WTC11 (cell line): ENCODE data around the gene COIL. TPM values are rescaled to one million over a fixed set of nuclear protein-coding genes. Genes with fewer than 3 reads are reported as not detected.

Experiments used
- ATAC-seq: fragments of 200-7000 bp; cut with Tn5 transposase; 2 replicates; pipeline ENCODE4 v1.10.0; 2021; ENCODE audit warnings: mild to moderate bottlenecking, moderate library complexity
- CTCF ChIA-PET: fragments of 300-600 bp; sonication (Branson Sonifier 250); formaldehyde crosslinking; loops from one replicate; lab custom pipeline; 2021; ENCODE audit warnings: antibody characterized with exemption; lab: Charles Lee
- POLR2A ChIA-PET: fragments of 350-600 bp; sonication (Branson Sonifier 250); formaldehyde crosslinking; loops from one replicate; lab custom pipeline; 2021; ENCODE audit warnings: antibody characterized with exemption; lab: Charles Lee
- DNase-seq: peaks from one replicate; pipeline ENCODE4 v3.0.0; 2021; ENCODE audit warnings: low spot score
- H3K27ac Mint-ChIP-seq: 2 replicates; pipeline ENCODE4 v1.8.0; 2021; ENCODE audit warnings: mixed read lengths
- H3K27me3 Mint-ChIP-seq: 2 replicates; pipeline ENCODE4 v1.8.0; 2021; ENCODE audit warnings: low read depth, mild to moderate bottlenecking, moderate library complexity, mixed read lengths
- H3K36me3 Mint-ChIP-seq: 2 replicates; pipeline ENCODE4 v1.8.0; 2021; ENCODE audit warnings: mixed read lengths
- H3K4me1 Mint-ChIP-seq: 2 replicates; pipeline ENCODE4 v1.8.0; 2022; ENCODE audit warnings: mixed read lengths
- H3K4me3 Mint-ChIP-seq: 2 replicates; pipeline ENCODE4 v1.8.0; 2021; ENCODE audit warnings: mild to moderate bottlenecking, moderate library complexity, mixed read lengths
- H3K9me3 Mint-ChIP-seq: 2 replicates; pipeline ENCODE4 v1.8.0; 2021; ENCODE audit warnings: mixed read lengths
- FOXJ3 ChIP-seq: sonication (generic); formaldehyde crosslinking; IDR thresholded peaks from 2 replicates; pipeline ENCODE4 v1.9.0; 2021; ENCODE audit warnings: missing genetic modification reagents, mild to moderate bottlenecking, borderline replicate concordance
- NFYB ChIP-seq: sonication (generic); formaldehyde crosslinking; conservative IDR thresholded peaks from 2 replicates; pipeline ENCODE4 v1.8.0; 2022; ENCODE audit warnings: low read depth, missing genetic modification reagents
- OVOL2 ChIP-seq: fragments of 250-450 bp; sonication (Bioruptor Pico); IDR thresholded peaks from 2 replicates; pipeline ENCODE4 v1.9.0; 2021; ENCODE audit warnings: mild to moderate bottlenecking, borderline replicate concordance
- PRRX2 ChIP-seq: fragments of 250-450 bp; sonication (Bioruptor Pico); IDR thresholded peaks from 2 replicates; pipeline ENCODE4 v1.8.0; 2021; ENCODE audit warnings: mild to moderate bottlenecking
- RORB ChIP-seq: fragments of 250-450 bp; sonication (Bioruptor Pico); IDR thresholded peaks from 2 replicates; pipeline ENCODE4 v1.9.0; 2021; ENCODE audit warnings: mild to moderate bottlenecking
- SMAD4 ChIP-seq: sonication (generic); formaldehyde crosslinking; IDR thresholded peaks from 2 replicates; pipeline ENCODE4 v1.8.0; 2022; ENCODE audit warnings: mild to moderate bottlenecking, missing genetic modification reagents
- ZBTB21 ChIP-seq: sonication (generic); formaldehyde crosslinking; IDR thresholded peaks from 2 replicates; pipeline ENCODE4 v1.8.1; 2023; ENCODE audit warnings: mild to moderate bottlenecking, missing genetic modification reagents, borderline replicate concordance
- ZNF138 ChIP-seq: sonication (generic); formaldehyde crosslinking; conservative IDR thresholded peaks from 2 replicates; pipeline ENCODE4 v1.8.1; 2022; ENCODE audit warnings: mild to moderate bottlenecking, moderate library complexity, missing genetic modification reagents
- ZNF317 ChIP-seq: sonication (generic); formaldehyde crosslinking; IDR thresholded peaks from 2 replicates; pipeline ENCODE4 v1.8.1; 2023; ENCODE audit warnings: low read depth, mild to moderate bottlenecking, moderate library complexity, missing genetic modification reagents, borderline replicate concordance
- total RNA-seq: library from RNA; stranded (reverse); gene quantifications from 3 replicates; pipeline ENCODE4 v1.2.3, GENCODE V29; 2021
- TF ChIP-seq, protein P1 (sequence below): sonication (generic); formaldehyde crosslinking; IDR thresholded peaks from 2 replicates; pipeline ENCODE4 v1.8.1; 2022; ENCODE audit warnings: missing genetic modification reagents, borderline replicate concordance
- TF ChIP-seq, protein P2 (sequence below): sonication (generic); formaldehyde crosslinking; IDR thresholded peaks from 2 replicates; pipeline ENCODE4 v1.8.1; 2023; ENCODE audit warnings: mild to moderate bottlenecking, missing genetic modification reagents, moderate library complexity
- TF ChIP-seq, protein P3 (sequence below): sonication (generic); formaldehyde crosslinking; IDR thresholded peaks from 2 replicates; pipeline ENCODE4 v1.8.1; 2022; ENCODE audit warnings: mild to moderate bottlenecking, missing genetic modification reagents, moderate library complexity, borderline replicate concordance
- TF ChIP-seq, protein P4 (sequence below): sonication (generic); formaldehyde crosslinking; IDR thresholded peaks from 2 replicates; pipeline ENCODE4 v1.8.0; 2022; ENCODE audit warnings: missing genetic modification reagents
- TF ChIP-seq, protein P5 (sequence below): fragments of 250-450 bp; sonication (Bioruptor Pico); IDR thresholded peaks from 2 replicates; pipeline ENCODE4 v1.9.0; 2021; ENCODE audit warnings: mild to moderate bottlenecking, borderline replicate concordance
- TF ChIP-seq, protein P6 (sequence below): fragments of 250-450 bp; sonication (Bioruptor Pico); conservative IDR thresholded peaks from 2 replicates; pipeline ENCODE4 v1.9.0; 2021; ENCODE audit warnings: mild to moderate bottlenecking
- TF ChIP-seq, protein P7 (sequence below): sonication (generic); formaldehyde crosslinking; IDR thresholded peaks from 2 replicates; pipeline ENCODE4 v1.8.1; 2023; ENCODE audit warnings: mild to moderate bottlenecking, moderate library complexity, missing genetic modification reagents

Gene COIL
- total RNA-seq, 1 experiment from 2014 or later = 23.5 TPM

DNA sequence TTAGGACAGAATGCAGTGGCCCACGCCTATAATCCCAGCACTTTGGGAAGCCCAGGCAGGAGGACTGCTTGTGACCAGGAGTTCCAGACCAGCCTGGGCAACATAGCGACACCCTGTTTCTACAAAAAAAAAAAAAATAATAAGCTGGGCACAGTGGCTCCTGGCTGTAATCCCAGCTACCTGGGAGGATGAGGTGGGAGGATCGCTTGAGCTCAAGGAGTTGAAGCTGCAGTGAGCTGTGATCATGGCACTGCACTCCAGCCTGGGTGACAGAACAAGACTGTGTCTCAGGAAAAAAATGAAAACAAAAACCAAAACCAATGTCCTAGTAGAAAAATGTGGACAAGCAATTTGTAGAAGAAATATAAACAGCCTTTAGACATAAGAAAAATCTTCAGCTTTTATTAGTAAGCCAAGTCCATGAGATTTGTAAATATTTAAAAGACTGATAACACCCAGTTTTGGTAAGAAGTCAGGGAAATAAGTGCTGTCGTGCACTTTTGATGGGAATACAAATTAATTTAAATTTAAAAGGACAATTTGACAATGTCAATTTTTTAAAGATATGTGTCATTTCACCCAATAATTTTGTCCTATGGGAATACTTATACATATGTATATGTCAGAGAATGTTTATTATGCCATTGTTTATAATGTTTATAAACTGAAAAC, 28.2 kb upstream of the COIL start:
- H3K4me1 Mint-ChIP-seq = no peaks in the 10 kb centered on the region
- H3K4me3 Mint-ChIP-seq = no peak overlapping the region
- H3K36me3 Mint-ChIP-seq = peaks cover 40% of the 10 kb centered on the region
- ATAC-seq = no peak
- H3K27me3 Mint-ChIP-seq = no peaks in the 10 kb centered on the region
- no peaks in the 10 kb centered on the region for H3K9me3 Mint-ChIP-seq
- DNase-seq = no peak
- POLR2A ChIA-PET = no interaction called here
- no peak overlapping the region for H3K27ac Mint-ChIP-seq
- TF ChIP-seq, protein P1, sequence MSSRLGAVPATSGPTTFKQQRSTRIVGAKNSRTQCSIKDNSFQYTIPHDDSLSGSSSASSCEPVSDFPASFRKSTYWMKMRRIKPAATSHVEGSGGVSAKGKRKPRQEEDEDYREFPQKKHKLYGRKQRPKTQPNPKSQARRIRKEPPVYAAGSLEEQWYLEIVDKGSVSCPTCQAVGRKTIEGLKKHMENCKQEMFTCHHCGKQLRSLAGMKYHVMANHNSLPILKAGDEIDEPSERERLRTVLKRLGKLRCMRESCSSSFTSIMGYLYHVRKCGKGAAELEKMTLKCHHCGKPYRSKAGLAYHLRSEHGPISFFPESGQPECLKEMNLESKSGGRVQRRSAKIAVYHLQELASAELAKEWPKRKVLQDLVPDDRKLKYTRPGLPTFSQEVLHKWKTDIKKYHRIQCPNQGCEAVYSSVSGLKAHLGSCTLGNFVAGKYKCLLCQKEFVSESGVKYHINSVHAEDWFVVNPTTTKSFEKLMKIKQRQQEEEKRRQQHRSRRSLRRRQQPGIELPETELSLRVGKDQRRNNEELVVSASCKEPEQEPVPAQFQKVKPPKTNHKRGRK (CRISPR knock-in tag) = no peak
- no peak for TF ChIP-seq PRRX2
- no peak for TF ChIP-seq SMAD4 (CRISPR knock-in tag)
- TF ChIP-seq NFYB (CRISPR knock-in tag) = no peak
- TF ChIP-seq, protein P2, sequence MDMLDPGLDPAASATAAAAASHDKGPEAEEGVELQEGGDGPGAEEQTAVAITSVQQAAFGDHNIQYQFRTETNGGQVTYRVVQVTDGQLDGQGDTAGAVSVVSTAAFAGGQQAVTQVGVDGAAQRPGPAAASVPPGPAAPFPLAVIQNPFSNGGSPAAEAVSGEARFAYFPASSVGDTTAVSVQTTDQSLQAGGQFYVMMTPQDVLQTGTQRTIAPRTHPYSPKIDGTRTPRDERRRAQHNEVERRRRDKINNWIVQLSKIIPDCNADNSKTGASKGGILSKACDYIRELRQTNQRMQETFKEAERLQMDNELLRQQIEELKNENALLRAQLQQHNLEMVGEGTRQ (CRISPR knock-in tag) = no peak
- CTCF ChIA-PET = interaction anchor here (1.6 kb wide), 1 partner anchor 21 kb away, joined by 3 read pairs; no protein-coding TSS in a partner anchor

DNA sequence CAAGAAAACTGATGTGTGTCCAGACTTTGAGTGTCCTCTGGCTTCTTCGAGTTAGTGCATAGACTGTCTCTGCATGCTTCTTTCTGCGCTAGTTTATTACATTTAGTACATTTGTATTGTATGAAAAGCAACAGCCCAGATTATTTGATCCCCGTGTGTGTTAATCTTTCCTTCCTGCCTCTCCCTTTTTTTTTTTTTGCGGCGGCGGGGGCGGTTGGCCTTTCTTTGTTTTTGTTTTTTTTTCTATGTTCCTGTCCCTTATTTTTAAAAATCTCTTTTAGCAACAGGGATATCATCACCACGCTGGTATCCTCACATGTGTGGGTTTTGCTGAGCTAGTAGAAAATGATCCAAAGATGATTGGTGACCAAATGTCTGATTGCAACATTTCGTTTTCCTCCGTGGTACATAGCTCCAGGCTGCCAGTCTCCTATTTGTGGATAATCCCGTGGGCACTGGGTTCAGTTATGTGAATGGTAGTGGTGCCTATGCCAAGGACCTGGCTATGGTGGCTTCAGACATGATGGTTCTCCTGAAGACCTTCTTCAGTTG, 26.5 kb upstream of the COIL start:
- no peaks in the 10 kb centered on the region for H3K27me3 Mint-ChIP-seq
- CTCF ChIA-PET = no interaction called here
- H3K27ac Mint-ChIP-seq = no peak overlapping the region
- TF ChIP-seq, protein P3, sequence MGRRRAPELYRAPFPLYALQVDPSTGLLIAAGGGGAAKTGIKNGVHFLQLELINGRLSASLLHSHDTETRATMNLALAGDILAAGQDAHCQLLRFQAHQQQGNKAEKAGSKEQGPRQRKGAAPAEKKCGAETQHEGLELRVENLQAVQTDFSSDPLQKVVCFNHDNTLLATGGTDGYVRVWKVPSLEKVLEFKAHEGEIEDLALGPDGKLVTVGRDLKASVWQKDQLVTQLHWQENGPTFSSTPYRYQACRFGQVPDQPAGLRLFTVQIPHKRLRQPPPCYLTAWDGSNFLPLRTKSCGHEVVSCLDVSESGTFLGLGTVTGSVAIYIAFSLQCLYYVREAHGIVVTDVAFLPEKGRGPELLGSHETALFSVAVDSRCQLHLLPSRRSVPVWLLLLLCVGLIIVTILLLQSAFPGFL (CRISPR knock-in tag) = no peak
- TF ChIP-seq, protein P4, sequence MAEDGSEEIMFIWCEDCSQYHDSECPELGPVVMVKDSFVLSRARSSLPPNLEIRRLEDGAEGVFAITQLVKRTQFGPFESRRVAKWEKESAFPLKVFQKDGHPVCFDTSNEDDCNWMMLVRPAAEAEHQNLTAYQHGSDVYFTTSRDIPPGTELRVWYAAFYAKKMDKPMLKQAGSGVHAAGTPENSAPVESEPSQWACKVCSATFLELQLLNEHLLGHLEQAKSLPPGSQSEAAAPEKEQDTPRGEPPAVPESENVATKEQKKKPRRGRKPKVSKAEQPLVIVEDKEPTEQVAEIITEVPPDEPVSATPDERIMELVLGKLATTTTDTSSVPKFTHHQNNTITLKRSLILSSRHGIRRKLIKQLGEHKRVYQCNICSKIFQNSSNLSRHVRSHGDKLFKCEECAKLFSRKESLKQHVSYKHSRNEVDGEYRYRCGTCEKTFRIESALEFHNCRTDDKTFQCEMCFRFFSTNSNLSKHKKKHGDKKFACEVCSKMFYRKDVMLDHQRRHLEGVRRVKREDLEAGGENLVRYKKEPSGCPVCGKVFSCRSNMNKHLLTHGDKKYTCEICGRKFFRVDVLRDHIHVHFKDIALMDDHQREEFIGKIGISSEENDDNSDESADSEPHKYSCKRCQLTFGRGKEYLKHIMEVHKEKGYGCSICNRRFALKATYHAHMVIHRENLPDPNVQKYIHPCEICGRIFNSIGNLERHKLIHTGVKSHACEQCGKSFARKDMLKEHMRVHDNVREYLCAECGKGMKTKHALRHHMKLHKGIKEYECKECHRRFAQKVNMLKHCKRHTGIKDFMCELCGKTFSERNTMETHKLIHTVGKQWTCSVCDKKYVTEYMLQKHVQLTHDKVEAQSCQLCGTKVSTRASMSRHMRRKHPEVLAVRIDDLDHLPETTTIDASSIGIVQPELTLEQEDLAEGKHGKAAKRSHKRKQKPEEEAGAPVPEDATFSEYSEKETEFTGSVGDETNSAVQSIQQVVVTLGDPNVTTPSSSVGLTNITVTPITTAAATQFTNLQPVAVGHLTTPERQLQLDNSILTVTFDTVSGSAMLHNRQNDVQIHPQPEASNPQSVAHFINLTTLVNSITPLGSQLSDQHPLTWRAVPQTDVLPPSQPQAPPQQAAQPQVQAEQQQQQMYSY (CRISPR knock-in tag) = no peak
- no peak for TF ChIP-seq ZNF138 (CRISPR knock-in tag)
- TF ChIP-seq OVOL2 (CRISPR knock-in tag) = no peak
- TF ChIP-seq, protein P5, sequence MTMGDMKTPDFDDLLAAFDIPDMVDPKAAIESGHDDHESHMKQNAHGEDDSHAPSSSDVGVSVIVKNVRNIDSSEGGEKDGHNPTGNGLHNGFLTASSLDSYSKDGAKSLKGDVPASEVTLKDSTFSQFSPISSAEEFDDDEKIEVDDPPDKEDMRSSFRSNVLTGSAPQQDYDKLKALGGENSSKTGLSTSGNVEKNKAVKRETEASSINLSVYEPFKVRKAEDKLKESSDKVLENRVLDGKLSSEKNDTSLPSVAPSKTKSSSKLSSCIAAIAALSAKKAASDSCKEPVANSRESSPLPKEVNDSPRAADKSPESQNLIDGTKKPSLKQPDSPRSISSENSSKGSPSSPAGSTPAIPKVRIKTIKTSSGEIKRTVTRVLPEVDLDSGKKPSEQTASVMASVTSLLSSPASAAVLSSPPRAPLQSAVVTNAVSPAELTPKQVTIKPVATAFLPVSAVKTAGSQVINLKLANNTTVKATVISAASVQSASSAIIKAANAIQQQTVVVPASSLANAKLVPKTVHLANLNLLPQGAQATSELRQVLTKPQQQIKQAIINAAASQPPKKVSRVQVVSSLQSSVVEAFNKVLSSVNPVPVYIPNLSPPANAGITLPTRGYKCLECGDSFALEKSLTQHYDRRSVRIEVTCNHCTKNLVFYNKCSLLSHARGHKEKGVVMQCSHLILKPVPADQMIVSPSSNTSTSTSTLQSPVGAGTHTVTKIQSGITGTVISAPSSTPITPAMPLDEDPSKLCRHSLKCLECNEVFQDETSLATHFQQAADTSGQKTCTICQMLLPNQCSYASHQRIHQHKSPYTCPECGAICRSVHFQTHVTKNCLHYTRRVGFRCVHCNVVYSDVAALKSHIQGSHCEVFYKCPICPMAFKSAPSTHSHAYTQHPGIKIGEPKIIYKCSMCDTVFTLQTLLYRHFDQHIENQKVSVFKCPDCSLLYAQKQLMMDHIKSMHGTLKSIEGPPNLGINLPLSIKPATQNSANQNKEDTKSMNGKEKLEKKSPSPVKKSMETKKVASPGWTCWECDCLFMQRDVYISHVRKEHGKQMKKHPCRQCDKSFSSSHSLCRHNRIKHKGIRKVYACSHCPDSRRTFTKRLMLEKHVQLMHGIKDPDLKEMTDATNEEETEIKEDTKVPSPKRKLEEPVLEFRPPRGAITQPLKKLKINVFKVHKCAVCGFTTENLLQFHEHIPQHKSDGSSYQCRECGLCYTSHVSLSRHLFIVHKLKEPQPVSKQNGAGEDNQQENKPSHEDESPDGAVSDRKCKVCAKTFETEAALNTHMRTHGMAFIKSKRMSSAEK = no peak
- no peak for TF ChIP-seq FOXJ3
- TF ChIP-seq, protein P6, sequence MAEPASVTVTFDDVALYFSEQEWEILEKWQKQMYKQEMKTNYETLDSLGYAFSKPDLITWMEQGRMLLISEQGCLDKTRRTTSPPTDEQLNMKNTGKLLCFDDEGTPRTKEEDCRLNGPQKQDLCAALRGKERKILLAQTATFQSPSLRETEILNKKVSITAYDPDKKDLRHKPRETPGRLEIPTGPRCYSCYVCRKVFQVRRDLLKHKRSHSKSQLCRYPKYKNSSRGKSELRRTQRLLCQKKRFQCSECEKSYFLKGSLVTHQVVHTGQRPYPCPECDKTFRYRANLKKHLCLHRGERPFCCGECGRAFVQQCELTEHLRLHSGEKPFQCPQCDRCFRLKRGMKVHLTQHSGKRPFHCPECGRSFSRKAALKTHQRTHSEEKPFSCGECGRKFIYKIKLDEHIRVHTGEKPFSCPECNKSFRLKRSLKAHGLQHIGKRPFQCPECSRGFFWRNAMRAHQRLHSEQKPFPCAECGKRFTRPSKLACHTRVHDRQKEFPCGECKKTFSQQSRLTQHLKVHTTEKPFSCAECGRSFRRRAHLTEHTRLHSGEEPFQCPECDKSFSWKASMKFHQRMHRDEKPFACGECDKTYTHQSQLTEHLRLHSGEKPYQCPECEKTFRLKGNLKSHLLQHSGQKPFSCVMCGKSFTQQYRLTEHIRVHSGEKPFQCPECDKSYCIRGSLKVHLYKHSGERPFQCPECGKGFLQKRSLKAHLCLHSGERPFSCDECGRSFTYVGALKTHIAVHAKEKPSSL (CRISPR knock-in tag) = no peak
- TF ChIP-seq ZBTB21 = no peak
- TF ChIP-seq ZNF317 (CRISPR knock-in tag) = no peak
- no peak for TF ChIP-seq RORB (CRISPR knock-in tag)
- TF ChIP-seq, protein P7, sequence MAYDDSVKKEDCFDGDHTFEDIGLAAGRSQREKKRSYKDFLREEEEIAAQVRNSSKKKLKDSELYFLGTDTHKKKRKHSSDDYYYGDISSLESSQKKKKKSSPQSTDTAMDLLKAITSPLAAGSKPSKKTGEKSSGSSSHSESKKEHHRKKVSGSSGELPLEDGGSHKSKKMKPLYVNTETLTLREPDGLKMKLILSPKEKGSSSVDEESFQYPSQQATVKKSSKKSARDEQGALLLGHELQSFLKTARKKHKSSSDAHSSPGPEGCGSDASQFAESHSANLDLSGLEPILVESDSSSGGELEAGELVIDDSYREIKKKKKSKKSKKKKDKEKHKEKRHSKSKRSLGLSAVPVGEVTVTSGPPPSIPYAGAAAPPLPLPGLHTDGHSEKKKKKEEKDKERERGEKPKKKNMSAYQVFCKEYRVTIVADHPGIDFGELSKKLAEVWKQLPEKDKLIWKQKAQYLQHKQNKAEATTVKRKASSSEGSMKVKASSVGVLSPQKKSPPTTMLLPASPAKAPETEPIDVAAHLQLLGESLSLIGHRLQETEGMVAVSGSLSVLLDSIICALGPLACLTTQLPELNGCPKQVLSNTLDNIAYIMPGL (CRISPR knock-in tag) = no peak

More for the DNA sequence above, 26.5 kb upstream of the COIL start:
- Mint-ChIP-seq H3K36me3 (peaks cover 36% of the 10 kb centered on the region), H3K4me3 (no peak overlapping the region), H3K9me3 (no peaks in the 10 kb centered on the region), H3K4me1 (peaks cover 5% of the 10 kb centered on the region)
- POLR2A ChIA-PET = no interaction called here
- DNase-seq (no peak), ATAC-seq (no peak)
